ENCODE results near the gene AHCY.
"Not testable (repeated sequence)": the region's sequence is repeated elsewhere in the genome, so short reads cannot be mapped to it uniquely, and the experiment has no call there.

AHCY gene

GRCh38 chr20:34252431-34253086 is 50.6 kb downstream of the AHCY start:
- DNase-seq: not testable (repeated sequence)

- DNase-seq: no peak
Measured at GRCh38 chr20:34251619-34252018, 51.5 kb downstream of the AHCY start.

GRCh38 chr20:34250005-34250404 is 53.1 kb downstream of the AHCY start:
- DNase-seq: no peak

- no peak for DNase-seq
Measured at GRCh38 chr20:34249291-34249690, 53.9 kb downstream of the AHCY start.

GRCh38 chr20:34246126-34246626 is 57.0 kb downstream of the AHCY start:
- DNase-seq: no peak

DNA sequence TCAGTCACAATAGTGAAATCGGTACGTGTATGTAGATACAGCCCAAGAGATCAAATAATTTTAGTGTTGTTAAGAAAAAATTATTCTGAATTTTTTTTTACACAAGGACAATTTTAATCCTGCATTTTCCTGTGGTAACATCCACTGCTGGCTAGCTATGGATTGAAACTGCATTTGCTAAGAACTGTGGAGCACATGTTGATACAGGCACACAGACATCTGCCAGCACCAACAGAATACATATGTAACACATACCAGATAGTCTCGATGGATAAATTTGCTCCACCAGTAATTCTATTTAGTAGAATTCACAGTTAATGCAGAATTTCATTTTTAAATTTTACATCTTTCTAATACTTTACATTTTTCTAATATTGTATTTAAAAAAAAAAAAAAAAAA is 59.8 kb downstream of the AHCY start:
- no peak for DNase-seq

DNA sequence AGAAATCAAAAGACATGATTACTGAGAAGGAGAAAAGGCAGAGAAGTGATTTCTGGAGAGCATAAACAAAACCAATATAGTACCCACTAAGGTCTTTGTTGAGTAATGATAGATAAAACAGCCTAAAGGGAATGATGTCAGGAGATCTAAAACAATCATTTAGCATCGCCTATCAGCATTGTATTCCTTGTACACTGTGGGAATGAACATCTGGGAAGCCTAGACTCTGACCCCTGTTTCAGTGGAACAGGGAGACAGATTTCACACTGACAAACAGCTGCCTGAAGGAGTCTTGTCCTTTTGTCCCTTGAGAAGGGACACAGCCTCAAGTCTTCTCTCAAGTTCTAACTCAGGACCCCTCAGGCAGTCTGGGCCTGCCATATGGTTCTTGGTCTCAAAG is 60.3 kb downstream of the AHCY start:
- no peak for DNase-seq

DNA sequence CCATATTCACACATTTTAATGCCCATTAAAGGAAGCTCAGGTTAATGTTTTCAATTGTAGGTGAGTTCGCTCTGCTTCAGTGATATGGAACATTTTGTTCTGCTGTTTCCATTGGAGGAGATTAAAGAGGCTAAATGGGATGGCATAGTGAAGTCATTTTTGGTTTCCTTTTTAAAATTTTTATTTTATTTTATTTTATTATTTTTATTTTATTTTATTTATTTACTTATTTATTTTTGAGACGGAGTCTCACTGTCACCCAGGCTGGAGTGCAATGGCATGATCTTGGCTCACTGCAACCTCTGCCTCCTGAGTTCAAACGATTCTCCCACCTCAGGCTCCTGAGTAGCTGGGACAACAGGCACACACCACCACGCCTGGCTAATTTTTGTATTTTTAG is 61.1 kb downstream of the AHCY start:
- DNase-seq: not testable (repeated sequence)

- no peak for DNase-seq
Measured at GRCh38 chr20:34240693-34241615, 62.2 kb downstream of the AHCY start, which contains the start of gene ASIP. ASIP (plus strand) TSS chr20:34241423; CDS start chr20:34260375, 18,952 bp downstream.

GRCh38 chr20:34240121-34240520 is 63.0 kb downstream of the AHCY start:
- DNase-seq: no peak

GRCh38 chr20:34237942-34238341 is 65.2 kb downstream of the AHCY start:
- no peak for DNase-seq

DNA sequence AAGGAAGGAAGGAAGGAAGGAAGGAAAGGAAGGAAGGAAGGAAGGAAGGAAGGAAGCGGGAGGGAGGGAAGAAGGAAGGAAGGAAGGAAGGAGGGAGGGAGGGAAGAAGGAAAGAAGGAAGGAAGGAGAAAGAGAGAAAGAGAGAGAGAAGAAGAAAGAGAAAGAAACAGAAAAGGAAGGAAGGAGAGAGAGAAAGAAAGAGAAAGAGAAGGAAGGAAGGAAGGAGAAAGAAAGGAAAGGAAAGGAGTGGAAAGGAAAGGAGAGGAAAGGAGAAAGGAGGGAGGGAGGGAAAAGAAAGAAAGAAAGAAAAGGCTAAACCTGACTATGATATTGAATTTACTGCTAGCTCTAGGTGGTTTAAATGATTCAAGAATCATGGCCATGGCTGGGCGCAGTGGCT is 67.3 kb downstream of the AHCY start:
- no peak for DNase-seq

- no peak for DNase-seq
Measured at GRCh38 chr20:34233687-34234086, 69.5 kb downstream of the AHCY start.

DNA sequence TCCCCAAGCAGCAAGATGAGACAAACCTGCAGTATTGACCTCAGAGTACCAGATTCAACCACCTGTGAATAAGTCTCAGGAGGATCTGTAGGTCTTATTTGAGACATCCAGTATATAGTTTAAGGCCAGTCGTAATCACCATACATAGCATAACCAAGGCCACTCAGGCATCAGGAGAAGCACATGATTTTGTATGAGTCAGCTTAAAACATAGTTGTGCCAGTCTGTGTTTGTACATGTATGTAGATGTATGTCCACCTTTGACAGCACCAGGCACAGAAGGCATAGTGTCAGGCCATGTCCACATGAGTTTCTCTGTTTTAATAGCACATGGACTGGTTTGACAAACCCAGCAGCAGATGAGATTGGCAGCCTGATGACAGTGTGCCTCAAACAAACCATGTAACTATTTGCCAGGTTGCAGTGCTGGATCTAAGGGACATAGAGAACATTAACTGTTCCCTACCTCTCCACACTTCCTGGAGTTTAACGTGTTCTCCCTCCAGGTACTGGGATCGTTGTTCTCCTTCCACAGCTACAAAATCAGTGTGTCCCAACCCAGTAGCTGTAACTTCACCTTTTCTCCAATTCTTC is 70.6 kb downstream of the AHCY start:
- no peak for DNase-seq

DNA sequence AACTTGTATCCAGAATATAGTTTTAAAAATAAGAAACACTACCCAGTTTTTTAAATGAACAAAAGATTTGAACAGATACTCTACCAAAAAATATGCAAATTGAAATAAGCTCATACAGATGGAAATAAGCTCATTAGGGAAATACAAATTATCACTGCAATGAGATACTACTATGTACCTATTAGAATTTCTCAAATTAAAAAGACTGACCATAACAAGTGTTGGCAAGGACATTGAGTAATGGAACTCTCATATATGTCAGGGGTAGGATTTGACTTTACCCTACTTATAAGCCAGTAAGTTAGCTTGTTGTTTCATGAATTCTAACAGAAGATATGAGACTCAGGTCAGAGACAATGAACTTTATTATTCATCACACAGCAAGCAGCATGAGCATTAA is 71.5 kb downstream of the AHCY start:
- no peak for DNase-seq

All from NCI-H1092 treated with DMSO at 0.1 percent for 48 hours (cell line).